NCI-H128 (cell line): Measurements from ENCODE around the gene MAP7.
"Not testable (repeated sequence)": the region's sequence is repeated elsewhere in the genome, so short reads cannot be mapped to it uniquely, and the experiment has no call there.

Source experiments
- DNase-seq: peaks from one replicate; lab custom pipeline; 2025; ENCODE audit not compliant: unreplicated experiment; lab: John Stamatoyannopoulos, UW

The MAP7 gene

GRCh38 chr6:136550330-136551071 lies at the start of gene MAP7:
Gene MAP7, minus strand, starts transcription at chr6:136550422. Its CDS starts 14 bp downstream, at chr6:136550408.
- DNase-seq, result peak; percentile 79

- no peak for DNase-seq
Measured at GRCh38 chr6:136599329-136600011, 49.2 kb upstream of the MAP7 start.

- no peak for DNase-seq
Measured at GRCh38 chr6:136598048-136598447, 47.8 kb upstream of the MAP7 start.

GRCh38 chr6:136594671-136595070 lies 44.4 kb upstream of the MAP7 start:
- DNase-seq, result no peak

- no peak for DNase-seq
Measured at GRCh38 chr6:136593748-136594490, 43.7 kb upstream of the MAP7 start.

- no peak for DNase-seq
Measured at GRCh38 chr6:136592930-136593673, 42.9 kb upstream of the MAP7 start.

GRCh38 chr6:136591617-136592016 lies 41.4 kb upstream of the MAP7 start:
- DNase-seq, result no peak

- DNase-seq, result not testable (repeated sequence)
Measured at GRCh38 chr6:136590846-136591245, 40.6 kb upstream of the MAP7 start.

- DNase-seq, result no peak
Measured at GRCh38 chr6:136587527-136587926, 37.3 kb upstream of the MAP7 start.

GRCh38 chr6:136586295-136586694 lies 36.1 kb upstream of the MAP7 start:
- no peak for DNase-seq

GRCh38 chr6:136585523-136585922 lies 35.3 kb upstream of the MAP7 start:
- not testable (repeated sequence) for DNase-seq

GRCh38 chr6:136584290-136584689 lies 34.1 kb upstream of the MAP7 start:
- not testable (repeated sequence) for DNase-seq

GRCh38 chr6:136582711-136583471 lies 32.7 kb upstream of the MAP7 start:
- no peak for DNase-seq

- DNase-seq, result no peak
Measured at GRCh38 chr6:136579800-136580199, 29.6 kb upstream of the MAP7 start.

- DNase-seq, result no peak
Measured at GRCh38 chr6:136576821-136577220, 26.6 kb upstream of the MAP7 start.

- no peak for DNase-seq
Measured at GRCh38 chr6:136571496-136571895, 21.3 kb upstream of the MAP7 start.

GRCh38 chr6:136571065-136571464 lies 20.8 kb upstream of the MAP7 start:
- no peak for DNase-seq

GRCh38 chr6:136568129-136568528 lies 17.9 kb upstream of the MAP7 start:
- DNase-seq, result no peak

GRCh38 chr6:136567688-136568087 lies 17.5 kb upstream of the MAP7 start:
- no peak for DNase-seq

GRCh38 chr6:136566851-136567250 lies 16.6 kb upstream of the MAP7 start:
- DNase-seq, result no peak
